Breast epithelium (tissue), 3 donors: ENCODE data around the gene LYST.

Source experiments
- POLR2A ChIP-seq: fragments of 450-650 bp; IDR thresholded peaks from one replicate; pipeline ENCODE4 v1.6.1; 2016; ENCODE audit warnings: antibody characterized with exemption, mild to moderate bottlenecking, moderate library complexity
- POLR2AphosphoS5 ChIP-seq, 3 donors: sonication (generic); formaldehyde crosslinking; IDR thresholded peaks; one replicate each; pipeline ENCODE4 v1.6.1; 2017; ENCODE audit warnings: antibody characterized with exemption in 3 of 3
- TF ChIP-seq, protein P1 (sequence below), 3 donors: fragments of 450-650 bp; IDR thresholded peaks; one replicate each; pipeline ENCODE4 v1.5.1; 2016 to 2017; ENCODE audit warnings: antibody characterized with exemption in 3 of 3, mild to moderate bottlenecking in 3 of 3, moderate library complexity in 3 of 3

- TF ChIP-seq, protein P1, sequence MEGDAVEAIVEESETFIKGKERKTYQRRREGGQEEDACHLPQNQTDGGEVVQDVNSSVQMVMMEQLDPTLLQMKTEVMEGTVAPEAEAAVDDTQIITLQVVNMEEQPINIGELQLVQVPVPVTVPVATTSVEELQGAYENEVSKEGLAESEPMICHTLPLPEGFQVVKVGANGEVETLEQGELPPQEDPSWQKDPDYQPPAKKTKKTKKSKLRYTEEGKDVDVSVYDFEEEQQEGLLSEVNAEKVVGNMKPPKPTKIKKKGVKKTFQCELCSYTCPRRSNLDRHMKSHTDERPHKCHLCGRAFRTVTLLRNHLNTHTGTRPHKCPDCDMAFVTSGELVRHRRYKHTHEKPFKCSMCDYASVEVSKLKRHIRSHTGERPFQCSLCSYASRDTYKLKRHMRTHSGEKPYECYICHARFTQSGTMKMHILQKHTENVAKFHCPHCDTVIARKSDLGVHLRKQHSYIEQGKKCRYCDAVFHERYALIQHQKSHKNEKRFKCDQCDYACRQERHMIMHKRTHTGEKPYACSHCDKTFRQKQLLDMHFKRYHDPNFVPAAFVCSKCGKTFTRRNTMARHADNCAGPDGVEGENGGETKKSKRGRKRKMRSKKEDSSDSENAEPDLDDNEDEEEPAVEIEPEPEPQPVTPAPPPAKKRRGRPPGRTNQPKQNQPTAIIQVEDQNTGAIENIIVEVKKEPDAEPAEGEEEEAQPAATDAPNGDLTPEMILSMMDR (IDR thresholded peaks at IDR 0.05) = no peak
- TF ChIP-seq POLR2A = no peak
- no peak for TF ChIP-seq POLR2AphosphoS5 (IDR thresholded peaks at IDR 0.05)
Measured at GRCh38 chr1:235689356-235689755, 177.3 kb downstream of the LYST start.
